ENCODE measurements around the gene ETS1.

The ETS1 gene

DNA sequence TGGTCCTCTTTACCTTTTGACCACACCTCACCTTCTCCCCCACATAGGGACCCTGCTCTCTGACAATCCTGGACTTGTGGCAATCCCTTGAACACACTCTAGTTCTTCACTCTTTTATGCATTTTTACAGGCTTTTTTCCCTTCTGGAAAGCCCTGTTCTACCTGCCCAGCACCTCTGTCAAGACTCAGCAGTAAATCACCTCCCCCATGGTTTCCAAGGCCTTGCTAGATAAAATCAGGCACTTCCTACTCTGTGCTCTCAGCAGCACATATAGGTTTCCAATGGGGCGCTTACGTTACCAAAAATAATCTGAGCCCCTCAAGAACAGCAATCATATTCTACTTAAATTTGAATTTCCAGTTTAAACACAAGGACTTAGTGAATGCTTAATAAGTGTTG, 53.9 kb downstream of the ETS1 start:
- no peak for DNase-seq

DNA sequence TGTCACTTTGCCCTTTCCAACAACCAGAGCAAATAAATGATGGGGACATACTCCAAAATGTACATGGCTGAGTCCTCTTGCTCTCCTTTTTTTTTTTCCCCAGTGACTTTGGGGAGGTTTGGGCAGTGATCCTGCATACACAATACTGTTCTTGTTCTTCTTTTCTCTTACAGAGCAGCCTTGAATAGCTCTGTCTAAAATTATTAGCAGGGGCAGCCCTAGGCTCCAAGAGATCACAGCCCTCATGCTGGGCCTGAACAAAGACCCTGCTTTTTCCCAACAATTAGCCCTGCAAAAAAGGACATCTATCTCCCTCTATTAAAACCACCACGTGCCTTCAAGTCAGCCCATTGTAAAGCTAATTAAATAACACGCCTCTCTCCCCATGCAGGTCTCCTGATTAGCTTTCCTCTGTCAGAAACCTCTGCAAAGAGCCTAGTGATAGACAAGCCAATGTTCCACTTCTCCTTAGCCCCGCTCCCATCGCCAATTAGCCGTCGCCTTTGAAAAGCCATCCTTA, 54.7 kb downstream of the ETS1 start:
- no peak for DNase-seq

DNA sequence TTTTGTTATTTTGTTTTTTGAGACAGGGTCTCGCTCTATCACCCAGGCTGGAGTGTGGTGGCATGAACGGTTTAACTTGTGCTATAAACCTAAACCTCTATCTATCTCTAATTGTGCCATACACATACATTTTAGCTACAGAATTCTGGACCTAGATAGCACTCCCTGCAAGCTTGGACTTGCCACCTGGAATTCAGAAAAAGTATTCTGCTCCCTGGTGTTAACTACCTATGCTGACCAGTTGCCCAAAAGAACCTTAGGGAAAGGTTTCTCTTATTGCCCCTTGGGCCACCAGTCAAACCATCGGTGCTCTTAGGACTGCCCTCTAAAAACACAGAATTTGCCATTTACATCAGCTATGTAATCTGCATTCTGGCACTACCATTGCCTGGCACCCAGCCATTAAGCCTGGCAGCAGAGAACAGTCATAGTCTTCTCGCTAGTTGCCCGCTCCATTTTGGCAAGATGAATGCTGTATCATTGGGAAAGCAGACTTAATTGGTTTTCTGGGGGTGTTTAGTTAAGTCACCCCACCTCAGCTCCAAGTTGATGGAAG, 55.3 kb downstream of the ETS1 start:
- no peak for DNase-seq

DNA sequence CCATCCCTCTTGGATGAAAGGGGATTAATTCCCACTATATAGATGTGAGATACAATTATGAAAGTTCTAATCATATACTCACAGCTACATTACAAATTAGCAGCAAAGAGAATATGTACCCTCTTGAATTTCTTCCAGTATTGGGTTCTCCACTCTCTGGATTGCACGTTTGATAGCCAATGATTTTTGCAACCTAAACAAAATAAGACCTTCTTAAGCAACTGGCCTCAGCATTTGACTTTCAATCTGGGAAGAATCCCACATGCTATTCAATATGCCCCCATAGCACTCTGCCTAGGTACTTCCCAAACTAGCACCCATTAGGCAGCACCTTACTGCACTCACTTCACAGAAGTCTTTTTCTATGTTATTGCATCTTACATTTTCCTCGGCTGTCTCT, 55.8 kb downstream of the ETS1 start:
- no peak for DNase-seq

DNA sequence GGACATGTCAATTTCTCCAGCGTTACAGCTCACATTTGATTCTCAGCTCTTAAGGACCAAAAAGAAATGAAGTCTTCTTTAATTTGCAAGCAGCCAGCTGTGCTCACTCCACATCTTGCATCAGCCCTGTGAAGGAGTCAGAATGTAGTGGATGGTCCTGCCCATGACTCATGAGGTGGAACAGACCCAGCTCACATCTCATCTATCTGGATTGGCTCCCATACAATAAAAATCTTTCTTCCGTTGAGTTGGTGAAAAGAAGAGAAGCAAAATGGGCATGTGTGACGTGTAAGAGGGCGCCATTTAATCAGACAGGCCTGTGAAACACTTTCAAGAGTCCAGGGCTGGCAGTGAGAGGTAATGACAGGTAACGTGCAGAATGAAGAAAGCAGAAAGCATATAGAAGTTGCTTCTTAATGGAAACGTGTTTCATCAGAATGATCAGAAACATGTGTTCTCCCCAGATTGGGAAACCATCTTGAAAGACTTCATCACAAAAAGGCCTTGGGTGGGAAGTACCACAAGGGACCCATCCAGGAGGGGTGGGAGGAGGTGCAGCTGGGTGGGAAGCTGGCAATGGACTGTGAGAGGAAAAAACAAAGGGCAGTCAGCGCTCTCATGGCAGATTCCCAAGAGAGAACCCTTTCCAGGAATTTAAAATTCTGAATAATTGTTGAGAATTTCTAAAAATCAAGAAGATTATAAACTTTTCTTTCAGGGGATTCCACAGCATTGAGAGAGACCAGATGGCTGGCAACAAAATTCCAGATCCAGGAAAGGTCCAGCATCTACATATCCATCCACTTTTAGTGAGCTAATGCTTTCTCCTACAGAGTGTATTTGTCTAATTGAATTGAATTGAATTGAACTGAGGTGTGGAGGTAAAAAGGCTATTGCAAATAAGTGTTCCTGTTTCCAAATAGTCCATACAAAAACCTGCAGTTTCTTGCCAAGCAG, 57.0 kb downstream of the ETS1 start:
- no peak for DNase-seq

DNA sequence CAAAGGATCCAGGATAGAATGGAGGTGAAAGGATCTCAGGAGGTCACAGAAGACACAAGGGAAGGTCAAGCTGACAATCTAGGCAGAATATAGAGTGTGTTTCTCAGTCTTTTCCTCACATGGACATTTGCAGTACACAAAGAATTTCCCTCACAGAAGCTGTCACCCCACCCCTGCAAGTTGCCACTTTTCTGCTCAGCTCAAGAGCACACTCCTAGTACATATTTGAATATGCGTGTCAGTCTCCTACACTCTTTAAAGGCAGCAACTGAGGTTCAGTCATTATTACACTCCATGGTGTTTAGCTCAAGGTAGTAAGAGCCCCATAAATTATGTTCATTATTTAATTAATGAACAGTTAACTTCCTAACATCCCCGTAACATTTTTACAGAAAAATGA, 59.1 kb downstream of the ETS1 start:
- DNase-seq, result no peak

DNA sequence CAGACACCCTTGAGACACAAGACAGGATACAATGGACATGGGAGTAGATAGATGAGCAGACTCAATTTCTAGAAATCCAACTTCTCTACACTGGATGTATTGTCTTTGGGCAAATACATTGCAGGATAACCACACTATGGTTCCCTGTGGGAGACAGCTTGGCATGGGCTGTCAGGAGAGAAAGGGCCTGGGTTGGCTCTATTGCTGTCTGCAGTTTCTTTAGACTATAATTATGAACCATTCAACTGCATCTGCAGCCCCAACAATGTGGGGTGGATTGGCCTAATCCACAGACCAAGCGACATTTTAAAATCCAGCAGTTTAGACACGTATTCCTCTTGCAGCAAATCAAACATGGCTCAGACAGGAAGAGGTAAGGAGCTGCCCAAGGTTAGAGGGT, 60.3 kb downstream of the ETS1 start:
- no peak for DNase-seq

DNA sequence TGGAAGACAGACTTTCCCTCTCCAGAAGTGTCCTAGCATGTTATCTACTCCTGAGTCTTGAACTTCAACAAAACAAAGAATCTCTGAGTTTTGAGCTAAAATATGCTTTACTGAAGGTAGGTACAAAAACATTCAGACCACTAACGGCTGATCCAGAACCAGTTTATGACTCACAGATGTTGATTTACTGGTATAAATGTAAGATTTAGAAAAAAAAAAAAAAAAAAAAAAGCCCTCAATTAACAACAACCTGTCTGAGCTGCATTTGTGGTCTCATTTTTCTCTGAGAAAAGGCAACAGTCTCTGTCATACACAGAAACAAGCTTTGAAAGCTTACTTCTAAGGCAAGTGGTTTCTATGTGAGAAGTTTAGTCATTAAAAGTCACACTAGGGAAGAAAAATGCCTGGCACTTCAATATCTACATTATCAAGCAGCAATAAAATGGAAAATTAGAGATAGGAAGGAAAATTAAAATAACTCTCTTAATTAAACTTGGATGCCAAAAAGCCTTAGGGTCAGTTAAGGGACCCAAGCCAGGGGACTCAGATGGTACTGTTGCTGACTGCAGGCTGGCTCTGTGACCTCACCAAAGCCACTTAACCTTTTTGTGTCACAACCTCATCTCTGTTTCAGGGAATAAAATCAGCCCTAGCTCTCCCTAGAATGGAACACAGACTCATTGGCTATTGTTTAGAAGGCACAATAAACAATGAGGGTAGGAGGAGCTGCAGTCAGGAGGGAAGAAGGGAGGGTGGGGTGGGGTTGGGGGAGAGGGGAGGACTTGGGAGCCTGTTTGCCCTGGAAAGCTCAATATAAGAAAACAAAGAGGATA, 61.7 kb downstream of the ETS1 start:
- no peak for DNase-seq

DNA sequence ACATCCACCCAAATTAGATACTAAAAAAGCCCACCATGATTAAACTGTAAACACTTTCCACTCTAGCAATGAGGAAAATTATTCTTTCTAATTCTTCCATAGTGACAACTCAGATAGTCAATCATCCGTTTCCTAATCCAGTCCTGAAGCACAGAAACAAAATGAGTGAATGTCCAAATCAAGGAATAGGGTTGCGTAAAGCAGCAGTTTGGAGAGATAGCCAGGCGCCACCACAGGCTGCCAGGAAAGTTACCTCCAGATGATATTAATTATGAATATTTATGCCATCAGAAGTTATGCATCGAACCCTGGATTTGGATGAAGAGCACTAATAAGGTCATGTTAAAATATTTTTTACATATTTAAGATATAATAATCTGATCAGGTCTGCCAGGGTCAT, 63.2 kb downstream of the ETS1 start:
- DNase-seq, result no peak

DNA sequence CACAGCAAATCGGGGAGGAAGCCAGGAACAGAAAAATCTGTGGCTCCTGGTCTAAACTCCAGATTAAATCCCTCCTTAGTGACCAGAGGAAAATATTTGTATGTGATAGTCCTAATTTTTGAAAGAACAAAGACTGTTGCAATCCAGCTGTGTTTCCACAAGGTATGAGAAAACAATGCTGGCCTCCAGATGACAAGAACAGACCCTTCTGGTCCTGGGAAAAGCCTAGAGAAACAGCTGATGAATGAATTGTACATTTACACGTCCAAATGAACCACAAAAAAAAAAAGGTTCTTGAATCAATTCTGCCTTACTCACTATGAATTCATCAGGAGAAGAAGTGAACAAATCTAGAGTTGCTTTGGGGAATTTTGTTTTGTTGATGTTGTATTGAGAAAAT, 63.7 kb downstream of the ETS1 start:
- no peak for DNase-seq

DNA sequence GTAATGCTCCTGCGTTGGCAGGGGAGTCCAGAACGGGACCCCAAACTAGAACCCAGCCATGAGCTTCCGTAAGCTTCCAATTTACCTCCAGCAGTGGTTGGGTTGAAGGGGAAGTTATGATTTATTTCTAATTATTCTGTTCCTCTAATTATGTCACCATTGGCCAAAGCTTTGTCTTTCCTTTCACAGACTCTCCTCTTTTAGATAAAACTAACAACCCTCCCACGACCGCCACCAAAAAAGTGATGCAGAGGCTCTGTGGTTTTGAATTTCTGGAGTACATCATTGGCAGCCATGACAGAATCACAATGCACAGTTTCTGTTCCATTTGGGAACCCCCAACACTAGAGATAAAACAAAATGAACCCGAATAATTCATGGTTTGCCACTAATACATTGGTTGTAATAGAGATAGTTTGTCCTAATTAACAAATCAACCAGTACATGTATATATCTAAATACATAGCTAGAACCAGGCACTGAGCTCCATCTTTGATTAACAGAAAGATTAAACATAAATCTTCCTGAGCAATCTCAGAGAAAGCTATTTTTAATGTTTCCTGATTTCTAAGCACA, 64.3 kb downstream of the ETS1 start:
- no peak for DNase-seq

DNA sequence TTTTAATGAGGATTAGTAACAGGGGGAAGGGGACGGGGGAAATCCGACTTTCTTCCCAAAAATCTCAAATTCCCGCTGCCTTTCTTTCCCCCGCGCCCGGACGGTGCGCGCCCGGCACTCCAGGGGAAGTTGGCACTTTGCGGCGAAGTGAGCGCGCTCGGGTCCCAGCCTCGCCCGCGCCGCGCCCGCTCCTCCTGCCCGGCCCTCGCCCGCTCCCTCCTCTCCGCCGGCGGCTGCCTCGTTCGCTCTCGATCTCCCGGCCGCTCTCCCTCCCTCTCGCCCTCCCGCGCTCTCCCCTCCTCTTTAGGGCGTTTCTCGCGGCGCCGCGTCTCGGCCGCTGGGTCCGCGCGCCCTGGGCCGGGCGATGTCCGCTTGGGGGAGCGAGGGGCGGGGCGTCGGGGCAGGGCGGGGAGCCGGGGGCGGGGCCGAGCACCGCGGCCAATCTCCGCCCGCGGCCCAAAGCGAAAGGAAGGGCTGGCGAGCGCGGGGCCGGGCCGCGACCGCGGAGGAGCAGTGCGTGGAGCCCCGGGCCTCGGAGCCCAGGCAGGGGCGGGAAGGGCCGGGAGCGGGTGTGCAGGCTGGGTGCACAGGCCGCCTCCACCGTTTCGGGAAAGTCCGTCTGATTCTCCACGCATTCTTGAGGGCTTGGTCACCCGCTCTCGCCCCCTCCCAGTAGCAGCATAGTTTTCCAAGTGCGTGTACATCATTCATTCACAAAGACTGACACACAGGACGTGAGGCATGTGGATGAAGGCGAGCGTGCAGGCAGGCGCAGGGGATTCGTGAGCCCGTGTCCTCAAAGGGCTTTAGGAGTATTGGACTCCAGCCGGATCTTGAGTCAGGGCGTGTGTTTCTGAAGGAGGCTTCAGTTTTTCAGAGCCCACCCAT, 65.1 kb downstream of the ETS1 start:
- peak; percentile 95 for DNase-seq

DNA sequence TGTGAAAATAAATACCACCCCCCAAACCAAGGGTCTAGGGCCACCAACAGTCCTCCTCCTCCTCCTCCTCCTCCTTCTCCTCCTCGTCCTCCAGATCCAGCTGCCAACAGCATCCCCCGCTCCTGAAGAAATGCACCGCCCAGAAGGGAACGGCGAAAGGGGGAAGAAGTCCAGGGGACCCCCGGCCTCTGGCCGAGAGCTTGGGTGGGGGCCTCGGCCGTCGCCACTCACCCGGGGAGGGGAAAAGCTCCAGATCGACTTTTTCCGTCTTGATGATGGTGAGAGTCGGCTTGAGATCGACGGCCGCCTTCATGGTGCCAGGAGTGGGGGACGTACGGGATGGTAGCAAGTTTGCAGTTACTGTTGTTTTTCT, 65.7 kb downstream of the ETS1 start:
- DNase-seq, result no peak

DNA sequence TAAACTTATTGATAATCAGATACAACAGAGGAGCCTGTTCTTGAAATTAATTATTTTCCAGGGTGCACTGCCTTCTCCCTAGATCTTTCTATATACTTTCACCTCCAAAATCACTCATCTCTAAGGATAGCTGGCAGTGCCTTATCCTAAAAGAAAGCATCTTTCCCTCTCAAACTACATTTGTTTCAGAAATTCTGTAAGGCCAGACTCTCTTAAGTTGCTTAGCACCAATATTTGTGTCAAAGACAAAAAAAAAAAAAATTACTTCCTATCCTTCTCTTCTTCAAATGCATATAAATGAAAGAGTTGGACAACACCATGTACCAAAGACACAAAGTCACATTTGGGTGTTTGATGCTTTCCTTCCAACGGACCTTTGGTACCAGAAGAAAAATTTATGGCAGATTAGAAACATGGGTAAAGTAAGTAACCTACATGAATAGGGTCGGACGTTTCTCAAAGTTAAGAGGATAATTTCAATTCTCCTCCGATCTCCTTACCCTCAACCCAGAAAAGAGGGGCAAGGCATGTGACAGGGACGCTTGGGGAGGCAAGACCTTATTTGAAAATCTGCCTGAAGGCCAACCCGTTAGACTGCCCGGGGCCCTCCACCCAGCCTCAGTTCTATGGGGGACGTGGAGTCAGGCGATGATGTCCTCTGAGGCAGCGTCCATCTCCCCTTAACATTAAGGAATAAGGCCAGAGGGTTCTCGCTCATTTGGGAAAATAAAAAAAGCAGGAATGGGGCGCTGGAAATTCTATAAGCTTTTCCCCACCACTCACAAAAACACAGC, 66.3 kb downstream of the ETS1 start:
- no peak for DNase-seq

DNA sequence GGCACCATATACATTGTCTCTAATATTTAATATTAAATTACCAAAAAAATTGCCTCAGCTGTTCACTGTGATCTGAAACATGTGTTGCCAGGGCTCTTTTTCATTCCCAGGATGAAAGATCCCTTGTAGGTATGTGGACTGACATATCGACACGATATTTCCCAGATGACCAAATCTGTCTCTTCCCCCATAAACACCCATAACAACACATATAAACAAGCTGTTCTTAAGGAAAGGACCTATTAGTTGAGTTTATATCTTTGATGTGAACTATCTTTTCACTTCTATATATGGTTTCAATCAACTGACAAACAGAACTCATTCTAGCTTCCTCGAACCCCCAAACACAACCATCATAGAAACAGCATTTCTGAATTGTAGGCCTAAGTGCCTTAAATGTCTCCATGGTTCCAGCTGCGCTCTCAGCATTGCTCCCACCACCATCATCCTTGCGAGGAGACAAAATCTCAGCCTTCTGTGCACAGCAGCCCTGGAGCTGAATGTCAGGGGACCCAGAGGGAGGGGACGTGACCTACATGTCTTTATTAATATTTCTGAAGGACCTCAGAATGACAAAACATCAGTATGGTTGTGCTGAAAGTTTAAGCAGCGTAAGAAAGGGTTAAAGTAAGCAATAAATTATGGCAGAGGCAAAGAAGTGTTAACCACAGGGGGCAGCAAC, 67.0 kb downstream of the ETS1 start:
- no peak for DNase-seq

DNA sequence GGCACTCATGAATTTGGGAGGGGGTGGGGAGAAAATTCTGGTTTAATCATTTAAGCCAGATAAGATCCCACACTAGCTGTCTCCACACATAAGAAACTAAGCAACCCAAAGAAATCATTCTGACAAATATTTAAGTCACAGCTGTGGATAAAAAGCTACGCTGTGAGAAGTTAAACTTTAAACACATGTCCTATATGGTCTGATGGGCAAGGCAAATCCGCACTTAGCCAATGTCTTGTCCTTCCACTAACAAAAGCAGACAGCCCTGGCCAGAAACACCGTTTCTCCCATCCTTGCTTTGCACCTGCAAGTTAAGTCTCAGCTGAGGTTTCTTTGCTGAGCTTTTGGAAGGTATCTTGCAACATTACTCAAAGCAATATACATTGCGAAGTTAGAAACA, 68.0 kb downstream of the ETS1 start:
- DNase-seq, result no peak

DNA sequence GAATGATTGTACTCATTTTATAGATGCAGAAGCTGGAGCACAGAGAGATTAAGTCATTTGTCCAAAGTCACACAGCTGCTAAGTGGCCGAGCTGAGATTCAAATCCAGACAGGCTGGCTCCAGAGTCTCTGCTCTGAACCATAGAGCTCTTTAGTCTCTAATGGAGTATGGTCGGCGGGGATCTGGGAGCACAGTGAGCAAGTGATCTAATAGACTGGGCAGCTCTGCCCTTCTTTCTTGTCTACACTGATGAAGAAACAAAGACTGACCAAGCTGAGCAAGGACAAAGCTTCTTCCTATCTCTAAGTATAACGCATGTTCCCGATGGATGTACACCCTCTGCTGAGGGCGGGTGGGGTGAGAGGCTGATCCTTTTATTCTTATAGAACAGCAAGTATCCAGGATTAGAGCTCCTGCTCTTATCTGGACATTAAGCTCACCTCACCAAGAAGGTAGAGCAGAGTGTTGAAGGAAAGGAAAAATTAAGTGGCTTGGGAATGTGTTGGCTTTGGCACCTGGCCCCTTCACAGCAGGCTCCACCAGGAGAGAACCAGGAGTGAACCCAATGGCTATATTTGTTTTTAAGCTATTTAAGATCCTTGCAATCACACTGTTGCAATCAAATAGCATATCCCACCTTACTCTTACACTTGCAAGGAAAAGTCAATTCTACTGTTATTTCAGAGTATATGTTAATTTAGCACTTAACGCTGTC, 68.7 kb downstream of the ETS1 start:
- DNase-seq, result no peak

DNA sequence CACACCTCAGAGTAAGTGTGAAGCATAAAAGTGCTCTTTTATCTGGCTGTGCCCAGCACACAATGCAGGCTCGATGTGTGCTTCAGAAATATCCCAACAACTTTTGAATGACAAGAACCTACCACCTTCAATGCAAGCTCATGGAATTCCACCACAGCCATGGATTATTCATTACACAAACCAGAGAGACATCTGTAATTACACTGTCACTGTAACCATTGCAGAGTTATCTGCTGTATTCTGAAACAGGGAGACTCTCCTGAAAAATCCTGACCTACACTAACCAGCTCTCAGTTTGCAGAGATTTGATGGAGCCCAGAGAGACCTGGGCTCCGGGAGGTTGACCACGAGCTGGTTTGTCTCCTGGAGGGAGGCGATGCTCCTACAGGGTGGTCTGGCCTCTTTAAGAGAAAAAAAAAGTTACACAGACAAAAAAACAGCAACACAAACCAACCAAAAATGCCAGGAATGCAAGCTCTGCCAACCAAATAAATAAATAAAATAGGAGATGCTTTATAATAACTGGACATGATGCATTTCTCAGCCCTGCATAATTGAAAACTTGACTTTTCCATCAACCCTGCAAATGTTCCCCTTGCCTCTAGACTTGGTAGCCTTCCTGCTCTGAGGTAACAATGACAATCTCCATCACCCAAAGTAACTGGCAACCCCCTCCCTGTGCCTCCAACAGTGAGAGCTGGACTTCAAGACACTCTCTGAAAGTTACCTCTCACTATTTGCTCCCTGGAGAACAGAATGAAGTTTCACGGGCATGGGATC, 69.7 kb downstream of the ETS1 start:
- DNase-seq, result no peak

DNA sequence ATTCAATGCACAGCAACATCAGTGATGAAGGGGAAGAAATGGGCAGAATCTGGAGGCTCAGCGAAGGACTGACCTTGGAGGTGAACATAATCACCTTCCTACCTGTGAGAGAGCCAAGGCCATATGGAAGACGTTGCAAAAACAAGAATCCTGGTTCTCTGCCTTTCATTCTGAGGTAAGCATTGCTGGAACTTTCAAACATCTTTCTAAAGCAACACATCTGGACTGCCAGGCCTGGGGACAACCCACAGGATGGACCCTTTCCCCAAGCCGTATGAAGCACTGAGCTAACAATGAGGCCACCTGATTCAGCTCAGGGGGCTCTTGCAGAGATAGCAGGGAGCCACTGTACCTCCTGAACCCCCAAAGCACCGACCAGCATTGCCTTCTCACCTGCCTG, 70.5 kb downstream of the ETS1 start:
- no peak for DNase-seq
